Endometrium (tissue), 2 donors: Measurements from ENCODE around the gene KBTBD13.
"Not testable (repeated sequence)": the region's sequence is repeated elsewhere in the genome, so short reads cannot be mapped to it uniquely, and the experiment has no call there.

Experiments
- FAIRE-seq: peaks from 2 replicates; lab custom pipeline; 2012; peaks lifted over from hg19 to GRCh38; lab: Jason Lieb, UNC
- donor health status: control.
- donor health status: control.

KBTBD13 gene

GRCh38 chr15:65076486-65077290 lies at the start of gene KBTBD13:
TSS of gene KBTBD13 (plus strand) at chr15:65076746. CDS start at chr15:65076816, 70 bp downstream.
- FAIRE-seq: no peak

- no peak for FAIRE-seq
Observed at GRCh38 chr15:65026756-65027155, 49.8 kb upstream of the KBTBD13 start.

GRCh38 chr15:65027593-65027992 lies 49.0 kb upstream of the KBTBD13 start:
- FAIRE-seq: no peak

- no peak for FAIRE-seq
Observed at GRCh38 chr15:65028338-65028737, 48.2 kb upstream of the KBTBD13 start.

GRCh38 chr15:65028921-65029735 lies 47.4 kb upstream of the KBTBD13 start, which contains the start of gene MTFMT:
TSS of gene MTFMT (minus strand) at chr15:65029639. CDS start at chr15:65029613, 26 bp downstream.
- no peak for FAIRE-seq

- FAIRE-seq: no peak
Observed at GRCh38 chr15:65029736-65030208, 46.8 kb upstream of the KBTBD13 start.

GRCh38 chr15:65032801-65033537 lies 43.6 kb upstream of the KBTBD13 start:
- FAIRE-seq: no peak

- no peak for FAIRE-seq
Observed at GRCh38 chr15:65033659-65034269, 42.8 kb upstream of the KBTBD13 start.

GRCh38 chr15:65034719-65035118 lies 41.8 kb upstream of the KBTBD13 start:
- FAIRE-seq: no peak

- FAIRE-seq: no peak
Observed at GRCh38 chr15:65037309-65037708, 39.2 kb upstream of the KBTBD13 start.

GRCh38 chr15:65038428-65038827 lies 38.1 kb upstream of the KBTBD13 start:
- no peak for FAIRE-seq

GRCh38 chr15:65038836-65039235 lies 37.7 kb upstream of the KBTBD13 start:
- FAIRE-seq: no peak

- no peak for FAIRE-seq
Observed at GRCh38 chr15:65040461-65040860, 36.1 kb upstream of the KBTBD13 start.

GRCh38 chr15:65041787-65042186 lies 34.8 kb upstream of the KBTBD13 start:
- FAIRE-seq: no peak

- no peak for FAIRE-seq
Observed at GRCh38 chr15:65042776-65043327, 33.7 kb upstream of the KBTBD13 start.

GRCh38 chr15:65044218-65044617 lies 32.3 kb upstream of the KBTBD13 start:
- not testable (repeated sequence) for FAIRE-seq

- FAIRE-seq: no peak
Observed at GRCh38 chr15:65044724-65045481, 31.6 kb upstream of the KBTBD13 start, which contains the start of gene SLC51B. TSS of gene SLC51B (plus strand) at chr15:65045387. CDS start at chr15:65050005, 4,618 bp downstream.

- FAIRE-seq: no peak
Observed at GRCh38 chr15:65048241-65048640, 28.3 kb upstream of the KBTBD13 start.

GRCh38 chr15:65049418-65049840 lies 27.1 kb upstream of the KBTBD13 start:
- FAIRE-seq: no peak

GRCh38 chr15:65050270-65050669 lies 26.3 kb upstream of the KBTBD13 start:
- FAIRE-seq: no peak

GRCh38 chr15:65051266-65051665 lies 25.3 kb upstream of the KBTBD13 start:
- FAIRE-seq: no peak
